Endothelial cell of umbilical vein (primary cell): ENCODE measurements around the gene C1orf146. TPM values are rescaled to one million over a fixed set of nuclear protein-coding genes. Genes with fewer than 3 reads are reported as not detected.

Experiments
- BruUV-seq: library from RNA; stranded (reverse); fragments of 400-500 nt; replicated peaks from 2 replicates; lab custom pipeline; 2021; lab: Mats Ljungman, UMichigan
- CTCF ChIA-PET: fragments of 300-600, 350-600 bp; sonication (Branson Sonifier 250); formaldehyde crosslinking; loops from one replicate; lab custom pipeline; 2021; ENCODE audit warnings: antibody characterized with exemption, inconsistent platforms; lab: Charles Lee
- POLR2A ChIA-PET: fragments of 300-600, 350-600 bp; sonication (Branson Sonifier 250); formaldehyde crosslinking; loops from one replicate; lab custom pipeline; 2021; ENCODE audit warnings: antibody characterized with exemption, inconsistent platforms; lab: Charles Lee
- DNase-seq: peaks from one replicate; pipeline ENCODE4 v3.0.0-alpha.2; 2011; ENCODE audit warnings: low read depth, low spot score
- FAIRE-seq: peaks from 2 replicates; lab custom pipeline; 2011; peaks lifted over from hg19 to GRCh38; lab: Jason Lieb, UNC
- H2AFZ ChIP-seq: 2 replicates; pipeline ENCODE4 v1.6.0; 2012; ENCODE audit warnings: low read depth, low read length, control low read depth, inconsistent platforms
- H3K27ac ChIP-seq: 2 replicates; pipeline ENCODE4 v1.5.1; 2011; ENCODE audit warnings: low read depth, mild to moderate bottlenecking, control low read depth, low read length, moderate library complexity; ENCODE audit not compliant: insufficient read depth
- H3K27me3 ChIP-seq, 2 experiments: 2 replicates each; pipeline versions ENCODE4 v1.6.0 to v1.6.1; 2011; ENCODE audit warnings: low read length in 2 of 2, mixed read lengths in 1 of 2; ENCODE audit not compliant: control insufficient read depth in 2 of 2, insufficient read depth in 2 of 2
- H3K36me3 ChIP-seq, 2 experiments: 2 replicates in 1 of 2; 3 replicates in 1 of 2; pipeline ENCODE4 v1.5.1; 2011; ENCODE audit warnings: low read length in 2 of 2, mild to moderate bottlenecking in 1 of 2, moderate library complexity in 1 of 2; ENCODE audit not compliant: control insufficient read depth in 2 of 2, insufficient read depth in 2 of 2; ENCODE audit errors: extremely low read depth in 1 of 2
- H3K4me1 ChIP-seq: 3 replicates; pipeline ENCODE4 v1.5.1; 2011; ENCODE audit warnings: mild to moderate bottlenecking, low read length; ENCODE audit not compliant: control insufficient read depth, insufficient read depth; ENCODE audit errors: extremely low read depth
- H3K4me2 ChIP-seq: 2 replicates; pipeline ENCODE4 v1.6.1; 2011; ENCODE audit warnings: low read length, control low read depth, mixed read lengths; ENCODE audit not compliant: insufficient read depth
- H3K4me3 ChIP-seq, 3 experiments: fragments of 200-600 bp in 1 of 3; sonication (generic), shearing (Covaris generic) in 1 of 3; replicated peaks in 1 of 3; 2 replicates each; pipeline ENCODE4 v1.5.1; 2011 to 2016; ENCODE audit warnings: control low read depth in 3 of 3, low read length in 3 of 3, mild to moderate bottlenecking in 2 of 3, inconsistent platforms in 1 of 3, low read depth in 1 of 3, moderate library complexity in 1 of 3; ENCODE audit not compliant: insufficient read depth in 1 of 3
- H3K79me2 ChIP-seq: 2 replicates; pipeline ENCODE4 v1.6.0; 2012; ENCODE audit warnings: low read length, inconsistent platforms; ENCODE audit not compliant: control insufficient read depth, insufficient read depth
- H3K9ac ChIP-seq: replicated peaks from 2 replicates; pipeline ENCODE3; 2011; ENCODE audit warnings: low read length, control low read depth; ENCODE audit not compliant: insufficient read depth; ENCODE audit errors: extremely low read depth
- H3K9me1 ChIP-seq: replicated peaks from 3 replicates; pipeline ENCODE4 v1.6.0; 2011; ENCODE audit warnings: mild to moderate bottlenecking, low read length; ENCODE audit not compliant: control insufficient read depth, insufficient read depth; ENCODE audit errors: extremely low read depth
- H3K9me3 ChIP-seq: replicated peaks from 2 replicates; pipeline ENCODE4 v1.5.1; 2012; ENCODE audit warnings: low read length, inconsistent platforms; ENCODE audit not compliant: control insufficient read depth, insufficient read depth
- H4K20me1 ChIP-seq: replicated peaks from 2 replicates; pipeline ENCODE3; 2011; ENCODE audit warnings: mild to moderate bottlenecking, low read length; ENCODE audit not compliant: control insufficient read depth, insufficient read depth; ENCODE audit errors: extremely low read depth
- EZH2 ChIP-seq: IDR thresholded peaks from 2 replicates; pipeline ENCODE4 v1.6.1; 2012; ENCODE audit warnings: borderline replicate concordance, low read depth, mild to moderate bottlenecking, moderate library complexity, low read length, inconsistent platforms; ENCODE audit not compliant: severe bottlenecking
- FOS ChIP-seq: IDR thresholded peaks from 2 replicates; pipeline ENCODE4 v1.6.1; 2011; ENCODE audit warnings: mild to moderate bottlenecking, low read length, moderate library complexity, borderline replicate concordance; ENCODE audit not compliant: insufficient read depth
- GATA2 ChIP-seq: IDR thresholded peaks from 2 replicates; pipeline ENCODE4 v1.7.0; 2011; ENCODE audit warnings: low read depth, mild to moderate bottlenecking, moderate library complexity, mixed read lengths, low read length; ENCODE audit not compliant: insufficient read length, insufficient read depth
- JUN ChIP-seq: IDR thresholded peaks from 2 replicates; pipeline ENCODE4 v1.6.1; 2011; ENCODE audit warnings: borderline replicate concordance, low read depth; ENCODE audit not compliant: insufficient read length, insufficient read depth
- MAX ChIP-seq: IDR thresholded peaks from 2 replicates; pipeline ENCODE4 v1.6.1; 2011; ENCODE audit not compliant: insufficient read depth, insufficient read length
- MYC ChIP-seq: IDR thresholded peaks from one replicate; pipeline ENCODE4 v1.6.1; 2011; ENCODE audit warnings: mild to moderate bottlenecking, low read depth, low read length
- POLR2A ChIP-seq: IDR thresholded peaks from 2 replicates; pipeline ENCODE4 v1.6.1; 2012; ENCODE audit warnings: low read depth, mild to moderate bottlenecking, control low read depth, low read length
- POLR2AphosphoS5 ChIP-seq: IDR thresholded peaks from 2 replicates; pipeline ENCODE4 v1.6.1; 2012; ENCODE audit warnings: low read depth, mild to moderate bottlenecking, control low read depth, low read length, moderate library complexity; ENCODE audit not compliant: insufficient read depth
- dilution Hi-C: fragments of 300-500 bp; cut with MboI; formaldehyde crosslinking; loops from one replicate; pipeline ENCODE4 v1.15.0; 2019; ENCODE audit warnings: low sequenced_read_pairs; ENCODE audit not compliant: extremely low pct_ligation_motif_present
- intact Hi-C: fragments of 100-400 bp; cut with micrococcal nuclease; formaldehyde crosslinking; loops from one replicate; pipeline ENCODE4 v1.10.0; 2022
- polyA plus RNA-seq, 4 experiments: library from polyadenylated mRNA; depleted of rRNA in 3 of 4; stranded (reverse) in 3 of 4; unstranded in 1 of 4; fragments of >200 nt; gene quantifications; 2 replicates each; pipeline versions ENCODE4 v1.2.1 to v1.2.3, GENCODE V29; 2011 to 2012; ENCODE audit warnings: missing spikeins in 1 of 4
- total RNA-seq: library from RNA; stranded (reverse); gene quantifications from 2 replicates; pipeline ENCODE4 v1.2.3, GENCODE V29; 2021
- TF ChIP-seq, protein P1 (sequence below), 2 donors: IDR thresholded peaks; 1 replicate in 1 of 2; 2 replicates in 1 of 2; pipeline ENCODE4 v1.5.1; 2011; ENCODE audit warnings: low read length in 2 of 2, mild to moderate bottlenecking in 2 of 2, moderate library complexity in 2 of 2, control low read depth in 1 of 2, inconsistent platforms in 1 of 2, low read depth in 1 of 2; ENCODE audit not compliant: insufficient read depth in 1 of 2; ENCODE audit errors: extremely low read depth in 1 of 2

C1orf146 gene
- total and polyA plus RNA-seq, 2 donors (not counting 3 experiments of a cell fraction or from before 2014, with no cell fraction given), result not detected

- no TSS peak for BruUV-seq
- Histone ChIP-seq H3K27me3 (no peaks in the 10 kb centered on the region), H3K9me1 (no peaks in the 10 kb centered on the region), H3K79me2 (no peaks in the 10 kb centered on the region), H3K4me2 (no peak overlapping the region), H3K27ac (no peak overlapping the region), H3K4me1 (peaks cover 20% of the 10 kb centered on the region), H3K9ac (no peak overlapping the region), H2AFZ (no peak overlapping the region), H3K4me3 (no peak overlapping the region), H3K9me3 (no peaks in the 10 kb centered on the region), H3K36me3 (peaks cover 0 to 5% of the 10 kb centered on the region in 2 experiments), H4K20me1 (no peaks in the 10 kb centered on the region)
- peak; percentile 59 for TF ChIP-seq FOS
- no peak for TF ChIP-seq POLR2A
- dilution Hi-C loops, result no loop called here
- ChIA-PET CTCF (interaction anchor here (7.1 kb wide), 1 partner anchor 16 kb away, joined by 37 read pairs; no protein-coding TSS in a partner anchor), POLR2A (no interaction called here)
- DNase-seq (no peak), FAIRE-seq (no peak)
- intact Hi-C loops, result no loop called here
Measured at GRCh38 chr1:92274939-92275338, 57.2 kb downstream of the C1orf146 start.

GRCh38 chr1:92276082-92276481 lies 58.4 kb downstream of the C1orf146 start:
- no peaks in the 10 kb centered on the region for H3K27me3 ChIP-seq
- no peak for FAIRE-seq
- no TSS peak for BruUV-seq
- H3K9me1 ChIP-seq, result no peaks in the 10 kb centered on the region
- no peak for DNase-seq
- H3K36me3 ChIP-seq, result peaks cover 0 to 5% of the 10 kb centered on the region in 2 experiments
- intact Hi-C loops, result no loop called here
- H3K27ac ChIP-seq, result no peak overlapping the region
- no peaks in the 10 kb centered on the region for H4K20me1 ChIP-seq
- TF ChIP-seq FOS (no peak), MAX (no peak), EZH2 (no peak), MYC (no peak), GATA2 (no peak), JUN (no peak), POLR2A (no peak), POLR2AphosphoS5 (no peak)
- TF ChIP-seq, protein P1, sequence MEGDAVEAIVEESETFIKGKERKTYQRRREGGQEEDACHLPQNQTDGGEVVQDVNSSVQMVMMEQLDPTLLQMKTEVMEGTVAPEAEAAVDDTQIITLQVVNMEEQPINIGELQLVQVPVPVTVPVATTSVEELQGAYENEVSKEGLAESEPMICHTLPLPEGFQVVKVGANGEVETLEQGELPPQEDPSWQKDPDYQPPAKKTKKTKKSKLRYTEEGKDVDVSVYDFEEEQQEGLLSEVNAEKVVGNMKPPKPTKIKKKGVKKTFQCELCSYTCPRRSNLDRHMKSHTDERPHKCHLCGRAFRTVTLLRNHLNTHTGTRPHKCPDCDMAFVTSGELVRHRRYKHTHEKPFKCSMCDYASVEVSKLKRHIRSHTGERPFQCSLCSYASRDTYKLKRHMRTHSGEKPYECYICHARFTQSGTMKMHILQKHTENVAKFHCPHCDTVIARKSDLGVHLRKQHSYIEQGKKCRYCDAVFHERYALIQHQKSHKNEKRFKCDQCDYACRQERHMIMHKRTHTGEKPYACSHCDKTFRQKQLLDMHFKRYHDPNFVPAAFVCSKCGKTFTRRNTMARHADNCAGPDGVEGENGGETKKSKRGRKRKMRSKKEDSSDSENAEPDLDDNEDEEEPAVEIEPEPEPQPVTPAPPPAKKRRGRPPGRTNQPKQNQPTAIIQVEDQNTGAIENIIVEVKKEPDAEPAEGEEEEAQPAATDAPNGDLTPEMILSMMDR (IDR thresholded peaks at IDR 0.05; ENCODE audit: extremely low read depth in 1 of 2, insufficient read depth in 1 of 2, low read depth in 1 of 2, low read length in 2 of 2), result no peak
- POLR2A ChIA-PET, result no interaction called here
- dilution Hi-C loops, result no loop called here
- no peak overlapping the region for H3K4me3 ChIP-seq
- H3K4me1 ChIP-seq, result peaks cover 20% of the 10 kb centered on the region
- CTCF ChIA-PET, result interaction anchor here (7.1 kb wide), 1 partner anchor 15 kb away, joined by 37 read pairs; no protein-coding TSS in a partner anchor
- H2AFZ ChIP-seq, result no peak overlapping the region
- no peaks in the 10 kb centered on the region for H3K9me3 ChIP-seq
- H3K9ac ChIP-seq, result no peak overlapping the region
- H3K79me2 ChIP-seq, result no peaks in the 10 kb centered on the region
- no peak overlapping the region for H3K4me2 ChIP-seq
